ENCODE measurements around the gene KCNMA1. TPM values are rescaled to one million over a fixed set of nuclear protein-coding genes. Genes with fewer than 3 reads are reported as not detected.
"Not testable (repeated sequence)": the region's sequence is repeated elsewhere in the genome, so short reads cannot be mapped to it uniquely, and the experiment has no call there.

The KCNMA1 gene
- total RNA-seq, 4 donors from 2014 or later = 68.4 to 170 (median 119) TPM

- intact Hi-C loops (cut with DNase I; ENCODE audit: low total_unique reads) = loop anchor here (5.0 kb wide), 1 partner anchor 220 kb away; no protein-coding TSS in a partner anchor
- no peak for DNase-seq
- peak overlapping the region; percentile 0 to 82 (median 68) for H3K27ac ChIP-seq
- no peak overlapping the region for H3K4me3 ChIP-seq
- H3K4me1 ChIP-seq = peaks cover 5 to 24% (median 24%) of the 10 kb centered on the region in 4 donors
- H3K36me3 ChIP-seq = no peaks in the 10 kb centered on the region
- in situ Hi-C loops (cut with MboI; ENCODE audit: low pct_ligation_motif_present in 1 of 4, low pct_unique_long_range_greater_than_20kb in 1 of 4, low sequenced_read_pairs in 3 of 4) = loop anchor here (5.0 to 25.0 kb wide), 4 partner anchors 205 to 253 kb away; no protein-coding TSS in a partner anchor
- 50 to 80% methylated on average over 1 to 2 of the region's 2 CpGs for WGBS, 2 donors (ENCODE audit: low coverage in 1 of 2)
- TF ChIP-seq CTCF (IDR thresholded peaks at IDR 0.05) (no peak), EP300 (IDR thresholded peaks at IDR 0.05; ENCODE audit: low read depth) (no peak), POLR2A (IDR thresholded peaks at IDR 0.05) (no peak), POLR2AphosphoS5 (IDR thresholded peaks at IDR 0.05) (no peak)
- H3K27me3 ChIP-seq = peaks cover 12% of the 10 kb centered on the region
- no peaks in the 10 kb centered on the region for H3K9me3 ChIP-seq
Measured at GRCh38 chr10:77392236-77392721, 245.3 kb downstream of the KCNMA1 start.

DNA sequence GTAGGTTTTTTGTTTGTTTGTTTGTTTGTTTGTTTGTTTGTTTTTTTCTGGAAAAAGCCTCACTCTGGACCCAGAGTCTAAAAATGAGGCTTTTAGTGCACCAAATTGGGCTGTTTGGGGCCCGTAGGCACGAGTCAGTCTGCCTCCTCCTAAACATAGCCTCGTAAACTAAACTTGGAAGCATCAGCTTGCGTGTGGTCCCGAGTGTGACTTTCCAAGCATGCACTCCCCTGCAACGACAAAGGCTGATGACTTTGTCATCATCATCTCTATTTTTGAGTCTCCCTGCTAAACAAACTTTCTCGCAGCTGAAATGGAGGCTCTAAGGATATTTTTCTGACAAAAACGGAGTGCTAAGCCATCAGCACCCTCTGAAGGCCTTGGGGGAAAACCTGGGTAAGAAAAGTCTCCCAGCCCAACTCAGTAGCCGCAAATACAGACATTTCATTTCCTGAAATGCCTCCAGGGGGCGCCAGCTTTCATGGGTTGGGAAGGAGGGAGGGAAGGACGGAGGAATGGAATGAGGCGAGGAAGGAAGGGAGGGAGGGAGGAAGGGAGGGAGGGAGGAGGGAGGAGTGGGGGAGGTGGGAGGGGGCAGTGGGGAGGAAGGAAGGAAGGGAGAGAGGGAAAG lies 245.9 kb downstream of the KCNMA1 start:
- H3K27me3 ChIP-seq = peaks cover 12% of the 10 kb centered on the region
- in situ Hi-C loops (cut with MboI; ENCODE audit: low pct_ligation_motif_present in 1 of 4, low pct_unique_long_range_greater_than_20kb in 1 of 4, low sequenced_read_pairs in 3 of 4) = loop anchor here (5.0 to 25.0 kb wide), 4 partner anchors 204 to 253 kb away; no protein-coding TSS in a partner anchor

GRCh38 chr10:77390481-77390891 lies 247.1 kb downstream of the KCNMA1 start:
- WGBS, 2 donors (ENCODE audit: low coverage in 1 of 2) = 73% methylated on average over 2 of the region's 2 CpGs; no CpG with 5 or more reads in 1 of the 2 donors
- TF ChIP-seq EP300 (IDR thresholded peaks at IDR 0.05; ENCODE audit: low read depth) (no peak), POLR2A (IDR thresholded peaks at IDR 0.05) (no peak), POLR2AphosphoS5 (IDR thresholded peaks at IDR 0.05) (no peak), CTCF (IDR thresholded peaks at IDR 0.05) (no peak)
- Histone ChIP-seq H3K9me3 (no peaks in the 10 kb centered on the region), H3K4me1 (peaks cover 5 to 36% (median 24%) of the 10 kb centered on the region in 4 donors), H3K36me3 (no peaks in the 10 kb centered on the region), H3K4me3 (no peak overlapping the region), H3K27ac (peak overlapping the region; percentile 33 to 82 (median 68)), H3K27me3 (peaks cover 12% of the 10 kb centered on the region)
- no peak for DNase-seq
- intact Hi-C loops (cut with DNase I; ENCODE audit: low total_unique reads) = loop anchor here (5.0 kb wide), 1 partner anchor 218 kb away; no protein-coding TSS in a partner anchor
- in situ Hi-C loops (cut with MboI; ENCODE audit: low pct_ligation_motif_present in 1 of 4, low pct_unique_long_range_greater_than_20kb in 1 of 4, low sequenced_read_pairs in 3 of 4) = loop anchor here (5.0 to 25.0 kb wide), 4 partner anchors 203 to 254 kb away; no protein-coding TSS in a partner anchor

More for the DNA sequence above, 245.9 kb downstream of the KCNMA1 start:
- H3K9me3 ChIP-seq = no peaks in the 10 kb centered on the region
- 15 to 20% methylated on average over 1 to 11 of the region's 12 CpGs for WGBS, 2 donors (ENCODE audit: low coverage in 1 of 2)
- peaks cover 5 to 30% (median 24%) of the 10 kb centered on the region in 4 donors for H3K4me1 ChIP-seq
- H3K4me3 ChIP-seq = no peak overlapping the region
- no peak for TF ChIP-seq POLR2AphosphoS5 (IDR thresholded peaks at IDR 0.05)
- no peak for TF ChIP-seq EP300 (IDR thresholded peaks at IDR 0.05; ENCODE audit: low read depth)
- peak; percentile 60 to 69 (median 65) for TF ChIP-seq CTCF (IDR thresholded peaks at IDR 0.05)
- intact Hi-C loops (cut with DNase I; ENCODE audit: low total_unique reads) = loop anchor here (1.0 to 5.0 kb wide), 2 partner anchors 219 to 250 kb away; no protein-coding TSS in a partner anchor
- DNase-seq = peak; percentile 83
- peak overlapping the region; percentile 33 to 82 (median 68) for H3K27ac ChIP-seq
- H3K36me3 ChIP-seq = no peaks in the 10 kb centered on the region

DNA sequence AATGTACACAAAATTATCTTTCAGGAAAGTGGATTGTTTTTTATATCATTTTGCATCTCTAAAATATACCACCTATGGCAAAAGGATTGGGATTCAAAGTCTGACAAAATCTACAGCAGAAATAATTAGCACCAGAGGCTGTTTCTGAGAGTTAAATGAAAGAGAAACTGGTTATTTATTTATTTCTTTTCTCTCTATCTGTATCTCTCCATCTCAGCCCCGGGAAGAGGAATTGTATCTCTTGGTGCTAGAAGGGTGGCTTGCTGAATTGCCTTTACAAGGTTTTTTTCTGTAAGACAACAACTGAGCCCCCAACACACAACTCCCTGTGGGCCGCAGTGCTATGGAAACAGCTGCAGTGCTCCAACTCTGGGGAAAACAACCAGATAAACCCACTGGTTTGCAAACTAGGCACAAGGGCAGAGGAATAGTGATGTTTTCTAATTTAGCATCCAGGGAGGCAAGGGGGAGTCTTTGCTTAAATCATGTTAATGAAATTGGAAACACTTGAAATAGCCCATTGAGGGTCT lies 249.0 kb downstream of the KCNMA1 start:
- intact Hi-C loops (cut with DNase I; ENCODE audit: low total_unique reads) (no loop called here), in situ Hi-C loops (cut with MboI; ENCODE audit: low pct_ligation_motif_present in 1 of 4, low pct_unique_long_range_greater_than_20kb in 1 of 4, low sequenced_read_pairs in 3 of 4) (loop anchor here in 1 of 4 donors (25.0 kb wide), 1 partner anchor 201 kb away; no protein-coding TSS in a partner anchor)
- TF ChIP-seq POLR2A (IDR thresholded peaks at IDR 0.05) (no peak), CTCF (IDR thresholded peaks at IDR 0.05) (no peak), POLR2AphosphoS5 (IDR thresholded peaks at IDR 0.05) (no peak), EP300 (IDR thresholded peaks at IDR 0.05; ENCODE audit: low read depth) (no peak)
- no peaks in the 10 kb centered on the region for H3K36me3 ChIP-seq
- H3K27ac ChIP-seq = peak overlapping the region in 2 of 4 donors; percentile 54 to 82
- no peaks in the 10 kb centered on the region for H3K9me3 ChIP-seq
- WGBS, 2 donors (ENCODE audit: low coverage in 1 of 2) = 44 to 91% methylated on average over 2 of the region's 2 CpGs
- H3K4me3 ChIP-seq = no peak overlapping the region
- peaks cover 5 to 36% (median 22%) of the 10 kb centered on the region in 4 donors for H3K4me1 ChIP-seq
- peaks cover 12% of the 10 kb centered on the region for H3K27me3 ChIP-seq
- no peak for DNase-seq

- H3K9me3 ChIP-seq; intact Hi-C loops (cut with DNase I; ENCODE audit: low total_unique reads); DNase-seq; H3K4me3 ChIP-seq; H3K36me3 ChIP-seq: not testable (repeated sequence)
- peaks cover 12% of the 10 kb centered on the region for H3K27me3 ChIP-seq
- H3K27ac ChIP-seq = peak overlapping the region in 3 of 4 donors; percentile 14 to 82 (median 54)
- 72 to 83% methylated on average over 2 of the region's 2 CpGs for WGBS, 2 donors (ENCODE audit: low coverage in 1 of 2)
- in situ Hi-C loops (cut with MboI; ENCODE audit: low pct_ligation_motif_present in 1 of 4, low pct_unique_long_range_greater_than_20kb in 1 of 4, low sequenced_read_pairs in 3 of 4) = loop anchor here in 1 of 4 donors (25.0 kb wide), 1 partner anchor 200 kb away; no protein-coding TSS in a partner anchor
- H3K4me1 ChIP-seq = peaks cover 5 to 36% (median 14%) of the 10 kb centered on the region in 4 donors
Measured at GRCh38 chr10:77387701-77388100, 249.9 kb downstream of the KCNMA1 start.
